ENCODE measurements around the gene TBL3.

The TBL3 gene

GRCh38 chr16:1980770-1981087 is 8.9 kb downstream of the TBL3 start:
- no peak for TF ChIP-seq TAF1 (IDR thresholded peaks at IDR 0.05; ENCODE audit: borderline replicate concordance, low read depth, low read length)
- TF ChIP-seq POLR2AphosphoS5 (IDR thresholded peaks at IDR 0.05; ENCODE audit: low read depth, low read length), result no peak
- no peak for TF ChIP-seq POLR2A (IDR thresholded peaks at IDR 0.05; ENCODE audit: low read depth, low read length)

GRCh38 chr16:1981398-1981836 is 9.6 kb downstream of the TBL3 start, which contains the start of gene NOXO1:
NOXO1 (minus strand) TSS chr16:1981469; CDS start chr16:1981179, 290 bp downstream.
- DNase-seq (ENCODE audit: insufficient read length) (no peak), FAIRE-seq (no peak)
- no peak for TF ChIP-seq POLR2A (IDR thresholded peaks at IDR 0.05; ENCODE audit: low read depth, low read length)
- no peak for TF ChIP-seq POLR2AphosphoS5 (IDR thresholded peaks at IDR 0.05; ENCODE audit: low read depth, low read length)
- TF ChIP-seq TAF1 (IDR thresholded peaks at IDR 0.05; ENCODE audit: borderline replicate concordance, low read depth, low read length), result no peak

More at GRCh38 chr16:1980770-1981087, 8.9 kb downstream of the TBL3 start:
- DNase-seq (ENCODE audit: insufficient read length) (no peak), FAIRE-seq (no peak)

- FAIRE-seq (no peak), DNase-seq (ENCODE audit: insufficient read length) (no peak)
- TF ChIP-seq TAF1 (IDR thresholded peaks at IDR 0.05; ENCODE audit: borderline replicate concordance, low read depth, low read length), result no peak
- no peak for TF ChIP-seq POLR2A (IDR thresholded peaks at IDR 0.05; ENCODE audit: low read depth, low read length)
- TF ChIP-seq POLR2AphosphoS5 (IDR thresholded peaks at IDR 0.05; ENCODE audit: low read depth, low read length), result no peak
Observed at GRCh38 chr16:1982013-1982433, 10.2 kb downstream of the TBL3 start.

- DNase-seq (ENCODE audit: insufficient read length) (no peak), FAIRE-seq (peak; percentile 30)
- TF ChIP-seq TAF1 (IDR thresholded peaks at IDR 0.05; ENCODE audit: borderline replicate concordance, low read depth, low read length), result no peak
- no peak for TF ChIP-seq POLR2A (IDR thresholded peaks at IDR 0.05; ENCODE audit: low read depth, low read length)
- TF ChIP-seq POLR2AphosphoS5 (IDR thresholded peaks at IDR 0.05; ENCODE audit: low read depth, low read length), result no peak
Observed at GRCh38 chr16:1982991-1983543, 11.2 kb downstream of the TBL3 start.

- TF ChIP-seq TAF1 (IDR thresholded peaks at IDR 0.05; ENCODE audit: borderline replicate concordance, low read depth, low read length) (peak; percentile 67; the same call in 1 of the 2 replicates), POLR2AphosphoS5 (IDR thresholded peaks at IDR 0.05; ENCODE audit: low read depth, low read length) (peak; percentile 59), POLR2A (IDR thresholded peaks at IDR 0.05; ENCODE audit: low read depth, low read length) (peak; percentile 90)
- FAIRE-seq, result peak; percentile 93
- peak; percentile 99 for DNase-seq (ENCODE audit: insufficient read length)
Observed at GRCh38 chr16:1983544-1984346, 11.9 kb downstream of the TBL3 start, which contains the start of gene GFER. GFER (plus strand) TSS chr16:1984193; CDS start chr16:1984219, 26 bp downstream.

GRCh38 chr16:1984347-1985225 is 12.7 kb downstream of the TBL3 start:
- DNase-seq (ENCODE audit: insufficient read length), result no peak
- FAIRE-seq, result peak; percentile 44

GRCh38 chr16:1985466-1986150 is 13.8 kb downstream of the TBL3 start:
- no peak for FAIRE-seq

More at GRCh38 chr16:1984347-1985225, 12.7 kb downstream of the TBL3 start:
- TF ChIP-seq TAF1 (IDR thresholded peaks at IDR 0.05; ENCODE audit: borderline replicate concordance, low read depth, low read length), result no peak
- TF ChIP-seq POLR2A (IDR thresholded peaks at IDR 0.05; ENCODE audit: low read depth, low read length), result no peak
- TF ChIP-seq POLR2AphosphoS5 (IDR thresholded peaks at IDR 0.05; ENCODE audit: low read depth, low read length), result no peak; the same call in 1 of the 2 replicates

GRCh38 chr16:1987198-1987597 is 15.3 kb downstream of the TBL3 start:
- TF ChIP-seq TAF1 (IDR thresholded peaks at IDR 0.05; ENCODE audit: borderline replicate concordance, low read depth, low read length) (no peak), POLR2A (IDR thresholded peaks at IDR 0.05; ENCODE audit: low read depth, low read length) (no peak), POLR2AphosphoS5 (IDR thresholded peaks at IDR 0.05; ENCODE audit: low read depth, low read length) (no peak)
- no peak for FAIRE-seq
- DNase-seq (ENCODE audit: insufficient read length), result no peak

More at GRCh38 chr16:1985466-1986150, 13.8 kb downstream of the TBL3 start:
- TF ChIP-seq TAF1 (IDR thresholded peaks at IDR 0.05; ENCODE audit: borderline replicate concordance, low read depth, low read length) (no peak), POLR2AphosphoS5 (IDR thresholded peaks at IDR 0.05; ENCODE audit: low read depth, low read length) (no peak), POLR2A (IDR thresholded peaks at IDR 0.05; ENCODE audit: low read depth, low read length) (no peak)
- DNase-seq (ENCODE audit: insufficient read length), result no peak

GRCh38 chr16:1989209-1990100 is 17.6 kb downstream of the TBL3 start, which contains the start of gene SYNGR3:
SYNGR3 (plus strand) TSS chr16:1989970; CDS start chr16:1990103, 133 bp downstream.
- DNase-seq (ENCODE audit: insufficient read length) (no peak), FAIRE-seq (peak; percentile 79)
- TF ChIP-seq POLR2A (IDR thresholded peaks at IDR 0.05; ENCODE audit: low read depth, low read length) (no peak), TAF1 (IDR thresholded peaks at IDR 0.05; ENCODE audit: borderline replicate concordance, low read depth, low read length) (no peak), POLR2AphosphoS5 (IDR thresholded peaks at IDR 0.05; ENCODE audit: low read depth, low read length) (no peak)

- DNase-seq (ENCODE audit: insufficient read length), result no peak
- no peak for TF ChIP-seq POLR2AphosphoS5 (IDR thresholded peaks at IDR 0.05; ENCODE audit: low read depth, low read length)
- TF ChIP-seq TAF1 (IDR thresholded peaks at IDR 0.05; ENCODE audit: borderline replicate concordance, low read depth, low read length), result no peak
- TF ChIP-seq POLR2A (IDR thresholded peaks at IDR 0.05; ENCODE audit: low read depth, low read length), result no peak
- FAIRE-seq, result no peak
Observed at GRCh38 chr16:1990101-1990350, 18.2 kb downstream of the TBL3 start.
